GM19468 (cell line): ENCODE data around the gene CALU.

Experiments used
- ATAC-seq: cut with Tn5 transposase; IDR thresholded peaks from one replicate; pipeline ENCODE4 v1.9.1; 2021; ENCODE audit warnings: mild to moderate bottlenecking, moderate library complexity, moderate number of reproducible peaks; ENCODE audit not compliant: unreplicated experiment; ENCODE audit errors: extremely low read depth

Gene CALU

DNA sequence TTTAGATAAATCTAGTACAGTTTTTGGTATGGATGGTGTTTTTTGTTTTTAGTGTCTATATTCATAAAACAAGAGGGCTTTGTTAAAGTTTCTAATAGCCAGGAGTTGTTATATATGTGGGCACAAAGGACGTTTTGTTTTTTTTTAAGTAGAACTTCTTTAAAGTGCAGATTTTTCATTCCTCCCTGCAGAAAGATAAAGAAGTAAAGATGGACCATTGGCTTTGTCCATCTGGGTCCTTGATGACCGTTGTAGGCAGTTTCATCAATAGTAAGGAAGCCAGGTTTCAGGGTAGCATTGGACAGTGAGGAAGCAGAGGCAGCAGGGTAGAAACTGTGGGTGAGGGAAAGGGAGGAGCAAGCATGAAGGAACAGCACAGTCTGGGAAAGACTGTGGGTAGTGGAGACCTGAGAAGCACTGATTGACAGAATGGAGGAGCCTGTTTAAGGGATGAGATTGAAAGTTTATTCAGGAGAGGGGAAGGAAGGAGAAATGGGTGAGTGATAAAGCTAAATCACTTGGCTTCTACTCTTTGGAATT lies 5.3 kb downstream of the CALU start:
- no peak for ATAC-seq

- no peak for ATAC-seq
Observed at GRCh38 chr7:128745706-128746105, 6.5 kb downstream of the CALU start.

- ATAC-seq = no peak
Observed at GRCh38 chr7:128747327-128748079, 8.3 kb downstream of the CALU start.

DNA sequence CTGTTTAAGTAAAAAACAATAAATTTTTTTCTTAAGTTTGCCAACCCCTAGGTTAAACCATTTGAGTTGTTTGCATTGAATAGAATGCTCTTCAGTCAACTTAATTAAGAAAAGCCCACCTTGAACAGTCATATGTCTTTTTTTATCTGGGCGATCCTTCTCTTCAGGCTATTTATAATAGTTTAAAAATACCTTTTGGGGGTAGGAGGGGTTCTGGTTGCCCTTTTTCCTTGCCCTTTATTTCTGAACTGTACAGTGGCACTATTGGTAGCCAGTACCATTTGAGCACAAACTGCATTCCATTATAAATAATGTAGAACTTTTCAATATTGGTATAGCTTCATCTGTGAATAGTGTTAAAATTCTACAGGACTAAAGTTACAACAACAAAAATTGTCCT lies 13.1 kb downstream of the CALU start:
- ATAC-seq = no peak

DNA sequence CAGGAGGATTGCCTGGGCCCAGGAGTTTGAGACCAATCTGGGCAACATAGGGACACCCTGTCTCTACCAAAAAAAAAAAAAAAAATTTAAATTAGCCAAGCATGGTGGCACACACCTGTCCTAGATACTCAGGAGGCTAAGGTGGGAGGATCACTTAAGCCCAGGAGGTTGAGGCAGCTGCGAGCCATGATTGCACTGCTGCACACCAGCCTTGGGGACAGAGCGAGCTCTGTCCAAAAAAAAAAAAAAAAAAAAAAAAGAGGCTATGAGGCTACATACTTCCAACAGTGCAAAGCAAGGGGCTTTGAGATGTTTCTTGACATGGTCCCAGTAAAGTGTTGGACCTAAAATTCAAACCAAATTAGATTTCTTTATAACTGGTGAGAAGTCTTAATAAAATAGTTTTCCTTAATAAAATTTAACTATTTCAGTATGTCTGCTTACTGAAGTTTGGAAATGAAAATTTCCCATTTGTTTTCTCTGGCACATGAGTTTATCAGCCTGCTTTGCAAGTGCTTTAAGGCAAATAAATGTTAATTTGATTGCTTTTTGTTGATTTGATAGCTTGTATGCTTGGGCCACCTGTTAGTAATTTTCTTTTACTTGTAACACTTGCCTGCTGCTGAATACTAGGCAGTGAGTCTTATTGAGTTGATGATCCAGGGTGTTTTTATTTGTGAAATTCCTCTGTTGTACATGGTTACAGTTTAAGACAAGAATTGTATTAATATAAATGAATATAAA lies 16.1 kb downstream of the CALU start:
- ATAC-seq = no peak

- no peak for ATAC-seq
Observed at GRCh38 chr7:128755819-128756476, 16.8 kb downstream of the CALU start.

- ATAC-seq = no peak
Observed at GRCh38 chr7:128757203-128757602, 18.0 kb downstream of the CALU start.

GRCh38 chr7:128758553-128758952 lies 19.4 kb downstream of the CALU start:
- no peak for ATAC-seq

GRCh38 chr7:128759242-128759641 lies 20.1 kb downstream of the CALU start:
- ATAC-seq = no peak

- ATAC-seq = no peak
Observed at GRCh38 chr7:128763541-128763940, 24.4 kb downstream of the CALU start.

DNA sequence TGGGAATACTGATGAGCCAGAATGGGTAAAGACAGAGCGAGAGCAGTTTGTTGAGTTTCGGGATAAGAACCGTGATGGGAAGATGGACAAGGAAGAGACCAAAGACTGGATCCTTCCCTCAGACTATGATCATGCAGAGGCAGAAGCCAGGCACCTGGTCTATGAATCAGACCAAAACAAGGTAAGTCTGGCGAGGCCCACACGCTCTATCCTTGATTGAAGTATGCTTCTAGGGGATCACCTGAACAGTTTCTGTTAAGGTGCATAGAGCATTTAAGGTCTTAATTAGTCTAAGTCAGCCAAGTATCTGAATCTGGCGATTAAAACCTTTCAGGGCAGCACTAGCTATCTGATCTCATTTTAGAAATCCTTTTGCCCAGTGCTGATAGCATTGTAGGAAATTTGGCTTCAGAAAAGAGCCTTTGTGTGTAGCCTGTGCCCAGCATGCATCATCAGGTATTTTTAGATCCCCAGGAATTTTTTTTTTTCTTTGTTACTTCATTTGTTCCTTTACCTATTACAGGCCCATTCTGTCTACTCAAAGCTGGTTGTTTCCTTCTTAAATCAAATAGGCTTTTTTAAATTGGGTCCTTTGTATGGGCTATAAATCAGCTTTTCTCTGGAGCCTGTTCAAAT lies 28.4 kb downstream of the CALU start:
- ATAC-seq = no peak

DNA sequence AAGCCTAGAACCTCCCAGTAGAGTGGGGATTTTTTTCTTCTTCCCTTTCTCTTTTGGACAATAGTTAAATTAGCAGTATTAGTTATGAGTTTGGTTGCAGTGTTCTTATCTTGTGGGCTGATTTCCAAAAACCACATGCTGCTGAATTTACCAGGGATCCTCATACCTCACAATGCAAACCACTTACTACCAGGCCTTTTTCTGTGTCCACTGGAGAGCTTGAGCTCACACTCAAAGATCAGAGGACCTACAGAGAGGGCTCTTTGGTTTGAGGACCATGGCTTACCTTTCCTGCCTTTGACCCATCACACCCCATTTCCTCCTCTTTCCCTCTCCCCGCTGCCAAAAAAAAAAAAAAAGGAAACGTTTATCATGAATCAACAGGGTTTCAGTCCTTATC lies 31.1 kb downstream of the CALU start:
- ATAC-seq = no peak

DNA sequence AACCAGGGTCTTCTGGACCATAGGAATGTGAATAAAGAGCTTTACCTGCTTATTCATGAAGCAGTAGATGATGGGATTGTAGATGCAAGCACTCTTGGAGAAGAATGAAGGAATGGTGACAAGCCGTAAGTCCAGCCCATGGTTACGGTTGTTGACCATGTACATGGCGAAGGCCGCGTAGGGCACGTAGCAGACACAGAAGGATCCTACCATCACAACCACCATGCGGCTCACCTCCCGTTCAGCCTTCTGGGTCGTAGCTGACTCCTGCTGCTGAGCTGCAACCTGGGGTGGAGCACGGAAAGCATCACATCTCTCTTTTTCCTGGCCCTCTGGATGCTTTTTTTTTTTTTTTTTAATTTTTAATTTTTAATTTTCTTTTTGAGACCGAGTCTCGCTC lies 34.4 kb downstream of the CALU start:
- no peak for ATAC-seq

GRCh38 chr7:128774029-128774689 lies 35.0 kb downstream of the CALU start:
- no peak for ATAC-seq

GRCh38 chr7:128774921-128775320 lies 35.8 kb downstream of the CALU start:
- ATAC-seq = no peak

GRCh38 chr7:128775744-128776474 lies 36.8 kb downstream of the CALU start, which contains the start of gene OPN1SW:
Gene OPN1SW, minus strand, starts transcription at chr7:128775794. Its CDS starts 13 bp downstream, at chr7:128775781.
- ATAC-seq = no peak

- no peak for ATAC-seq
Observed at GRCh38 chr7:128777156-128778123, 38.3 kb downstream of the CALU start.

GRCh38 chr7:128778946-128779345 lies 39.8 kb downstream of the CALU start:
- ATAC-seq = no peak
